Esophagus squamous epithelium (tissue), 4 donors: ENCODE results near the gene BICC1.

Experiments used
- CTCF ChIP-seq, 6 experiments: fragments of 450-650 bp in 4 of 6; fragments of 200-600 bp in 2 of 6; sonication (generic) in 2 of 6; IDR thresholded peaks; one replicate each; pipeline ENCODE4 v1.5.1; 2016 to 2019; ENCODE audit warnings: antibody characterized with exemption in 6 of 6, mild to moderate bottlenecking in 4 of 6, moderate library complexity in 4 of 6
- POLR2A ChIP-seq, 4 donors: fragments of 450-650 bp; IDR thresholded peaks; one replicate each; pipeline ENCODE4 v1.6.1; 2017; ENCODE audit warnings: antibody characterized with exemption in 4 of 4, mild to moderate bottlenecking in 4 of 4, moderate library complexity in 3 of 4

DNA sequence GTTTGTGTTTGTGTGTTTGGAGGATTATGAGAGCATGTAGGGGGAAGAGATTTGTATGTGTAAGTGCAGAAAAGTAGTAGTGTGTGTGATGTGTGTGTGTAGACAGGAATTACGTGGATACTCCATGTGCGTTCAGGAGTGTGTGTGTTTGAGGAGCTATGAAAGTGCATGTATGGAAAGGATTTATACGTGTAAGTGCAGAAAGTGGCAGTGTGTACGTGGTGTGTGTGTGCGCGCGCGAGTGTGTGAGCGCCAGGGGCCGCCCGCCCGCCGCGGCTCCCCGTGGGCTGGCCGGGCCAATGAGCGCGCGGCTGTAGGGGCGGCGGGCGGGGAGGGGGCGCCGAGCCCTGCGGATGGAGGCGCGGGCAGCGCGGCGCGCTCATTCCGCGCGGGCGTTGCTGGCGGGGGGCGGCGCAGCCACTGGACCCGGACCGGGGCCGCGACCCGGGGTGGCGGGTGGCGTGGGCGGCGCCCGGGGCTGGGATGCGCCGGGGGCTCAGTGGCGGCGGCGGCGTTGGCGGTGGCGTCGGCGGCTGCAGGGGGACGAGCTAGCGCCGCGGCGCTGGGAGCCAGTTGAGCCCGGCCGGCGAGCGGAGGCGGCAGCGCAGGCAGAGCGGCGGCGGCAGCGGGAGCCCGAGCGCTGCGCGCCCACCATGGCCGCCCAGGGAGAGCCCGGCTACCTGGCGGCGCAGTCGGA lies at the start of gene BICC1:
- TF ChIP-seq CTCF (IDR thresholded peaks at IDR 0.05), result no peak
- no peak for TF ChIP-seq POLR2A (IDR thresholded peaks at IDR 0.05)
